NCI-H2081 (cell line): ENCODE data around the gene MYRFL.
"Not testable (repeated sequence)": the region's sequence is repeated elsewhere in the genome, so short reads cannot be mapped to it uniquely, and the experiment has no call there.

Source experiments
- DNase-seq, 2 experiments: peaks; one replicate each; lab custom pipeline; 2025; lab: John Stamatoyannopoulos, UW

MYRFL gene

GRCh38 chr12:69988481-69989321 lies 163.7 kb downstream of the MYRFL start:
- DNase-seq, result no peak

- peak in 1 of 2 experiments; percentile 10 for DNase-seq
Observed at GRCh38 chr12:69991690-69992288, 166.8 kb downstream of the MYRFL start.

GRCh38 chr12:69993433-69993832 lies 168.4 kb downstream of the MYRFL start:
- DNase-seq, result no peak

GRCh38 chr12:69994086-69994485 lies 169.1 kb downstream of the MYRFL start:
- not testable (repeated sequence) for DNase-seq

- DNase-seq, result no peak
Observed at GRCh38 chr12:69994724-69995173, 169.7 kb downstream of the MYRFL start.

- DNase-seq, result no peak
Observed at GRCh38 chr12:69996241-69996640, 171.2 kb downstream of the MYRFL start.

- no peak for DNase-seq
Observed at GRCh38 chr12:69996722-69997121, 171.7 kb downstream of the MYRFL start.

- DNase-seq, result no peak
Observed at GRCh38 chr12:69998011-69998410, 173.0 kb downstream of the MYRFL start.

- peak; percentile 73 to 93 for DNase-seq
Observed at GRCh38 chr12:69998922-69999321, 173.9 kb downstream of the MYRFL start.

GRCh38 chr12:69999561-69999960 lies 174.5 kb downstream of the MYRFL start:
- no peak for DNase-seq

- DNase-seq, result no peak
Observed at GRCh38 chr12:70002097-70002911, 177.3 kb downstream of the MYRFL start.

GRCh38 chr12:70002912-70003255 lies 177.9 kb downstream of the MYRFL start:
- DNase-seq, result no peak

- DNase-seq, result peak in 1 of 2 experiments; percentile 10
Observed at GRCh38 chr12:70005864-70006618, 181.0 kb downstream of the MYRFL start.

GRCh38 chr12:70006619-70006973 lies 181.6 kb downstream of the MYRFL start:
- no peak for DNase-seq

GRCh38 chr12:70007687-70008086 lies 182.7 kb downstream of the MYRFL start:
- no peak for DNase-seq
